Neural cell (in vitro differentiated cells): ENCODE measurements around the gene FBN1. TPM values are rescaled to one million over a fixed set of nuclear protein-coding genes. Genes with fewer than 3 reads are reported as not detected.

ENCODE experiments used
- H2AFZ ChIP-seq: fragments of 200-600, 300-800 bp; sonication (generic), shearing (Covaris generic); 2 replicates; pipeline ENCODE4 v1.6.0; 2014; ENCODE audit warnings: low read depth, mild to moderate bottlenecking, antibody characterized with exemption, low read length, moderate library complexity
- H3F3A ChIP-seq: fragments of 200-600 bp; shearing (Covaris generic); 2 replicates; pipeline ENCODE4 v1.6.1; 2016; ENCODE audit warnings: mild to moderate bottlenecking, moderate library complexity, mixed read lengths, antibody characterized with exemption, low read length; ENCODE audit not compliant: insufficient read depth, poor library complexity, severe bottlenecking
- H3K27ac ChIP-seq: fragments of 200-600, 300-800 bp; sonication (generic), shearing (Covaris generic); 2 replicates; pipeline ENCODE4 v1.5.1; 2014; ENCODE audit warnings: mild to moderate bottlenecking, low read length, moderate library complexity
- H3K27me3 ChIP-seq: fragments of 300-800, 200-600 bp; sonication (generic), shearing (Covaris generic); 2 replicates; pipeline ENCODE4 v1.6.0; 2014; ENCODE audit warnings: mild to moderate bottlenecking, low read depth, low read length, moderate library complexity; ENCODE audit not compliant: insufficient read depth
- H3K36me3 ChIP-seq: fragments of 300-800, 200-600 bp; sonication (generic), shearing (Covaris generic); 2 replicates; pipeline ENCODE4 v1.5.1; 2014; ENCODE audit warnings: mild to moderate bottlenecking, antibody characterized with exemption, low read length, moderate library complexity; ENCODE audit not compliant: insufficient read depth
- H3K4me2 ChIP-seq: fragments of 300-800, 200-600 bp; sonication (generic), shearing (Covaris generic); 2 replicates; pipeline ENCODE4 v1.6.0; 2014; ENCODE audit warnings: mild to moderate bottlenecking, low read length
- H3K4me3 ChIP-seq: fragments of 300-800, 200-600 bp; sonication (generic), shearing (Covaris generic); 2 replicates; pipeline ENCODE4 v1.5.1; 2014; ENCODE audit warnings: mild to moderate bottlenecking, low read length, moderate library complexity
- H3K79me2 ChIP-seq: fragments of 200-600 bp; shearing (Covaris generic); replicated peaks from 2 replicates; pipeline ENCODE4 v1.6.0; 2014; ENCODE audit warnings: mild to moderate bottlenecking, low read length, moderate library complexity; ENCODE audit not compliant: insufficient read depth
- H3K9ac ChIP-seq: fragments of 300-800, 200-600 bp; sonication (generic), shearing (Covaris generic); 2 replicates; pipeline ENCODE4 v1.6.1; 2016; ENCODE audit warnings: mild to moderate bottlenecking, low read length, mixed read lengths
- H3K9me2 ChIP-seq: fragments of 200-600 bp; shearing (Covaris generic); 2 replicates; pipeline ENCODE4 v1.6.1; 2016; ENCODE audit warnings: mild to moderate bottlenecking, low read length, mixed read lengths; ENCODE audit not compliant: insufficient read depth
- H3K9me3 ChIP-seq: fragments of 200-600, 300-800 bp; sonication (generic), shearing (Covaris generic); 2 replicates; pipeline ENCODE4 v1.6.1; 2016; ENCODE audit warnings: mild to moderate bottlenecking, mixed run types, low read length, moderate library complexity, mixed read lengths
- H4K20me1 ChIP-seq: fragments of 200-600 bp; shearing (Covaris generic); 2 replicates; pipeline ENCODE4 v1.6.1; 2016; ENCODE audit warnings: mild to moderate bottlenecking, mixed run types; ENCODE audit not compliant: insufficient read depth
- EP300 ChIP-seq: fragments of 450-650 bp; conservative IDR thresholded peaks from 2 replicates; pipeline ENCODE4 v1.6.1; 2014; ENCODE audit warnings: antibody characterized with exemption, mild to moderate bottlenecking, moderate library complexity; ENCODE audit not compliant: poor library complexity, severe bottlenecking
- MXI1 ChIP-seq: fragments of 450-650 bp; conservative IDR thresholded peaks from 2 replicates; pipeline ENCODE4 v1.6.1; 2014; ENCODE audit warnings: antibody characterized with exemption, mild to moderate bottlenecking; ENCODE audit not compliant: poor library complexity, severe bottlenecking
- POLR2AphosphoS5 ChIP-seq: IDR thresholded peaks from 2 replicates; pipeline ENCODE4 v1.6.1; 2012
- RAD21 ChIP-seq: fragments of 450-650 bp; conservative IDR thresholded peaks from 2 replicates; pipeline ENCODE4 v1.6.1; 2014; ENCODE audit warnings: antibody characterized with exemption, mild to moderate bottlenecking, moderate library complexity
- SMC3 ChIP-seq: fragments of 450-650 bp; conservative IDR thresholded peaks from 2 replicates; pipeline ENCODE4 v1.6.1; 2014; ENCODE audit warnings: antibody characterized with exemption, mild to moderate bottlenecking, moderate library complexity; ENCODE audit not compliant: poor library complexity
- TAF1 ChIP-seq: IDR thresholded peaks from 2 replicates; pipeline ENCODE4 v1.6.1; 2012; ENCODE audit warnings: low read depth
- polyA plus RNA-seq: library from polyadenylated mRNA; depleted of rRNA; stranded (reverse); fragments of >200 nt; gene quantifications from 2 replicates; pipeline ENCODE4 v1.2.3, GENCODE V29; 2014
- TF ChIP-seq, protein P1 (sequence below): IDR thresholded peaks from 2 replicates; pipeline ENCODE4 v1.6.1; 2012; ENCODE audit warnings: borderline replicate concordance
- TF ChIP-seq, protein P2 (sequence below): fragments of 450-650 bp; IDR thresholded peaks from 2 replicates; pipeline ENCODE4 v1.5.1; 2014; ENCODE audit warnings: antibody characterized with exemption, mild to moderate bottlenecking, moderate library complexity; ENCODE audit not compliant: poor library complexity, severe bottlenecking

The FBN1 gene
- polyA plus RNA-seq, 1 donor from 2014 or later: 22.0 TPM

- H3K4me2 ChIP-seq: no peak overlapping the region
- H2AFZ ChIP-seq: no peak overlapping the region
- no peak overlapping the region for H3K27ac ChIP-seq
- no peak overlapping the region for H3K9ac ChIP-seq
- no peaks in the 10 kb centered on the region for H3K27me3 ChIP-seq
- H3K9me3 ChIP-seq: no peaks in the 10 kb centered on the region
- H4K20me1 ChIP-seq: no peaks in the 10 kb centered on the region
- H3K4me3 ChIP-seq: no peak overlapping the region
- TF ChIP-seq POLR2AphosphoS5: no peak
- TF ChIP-seq TAF1: no peak
- no peaks in the 10 kb centered on the region for H3K9me2 ChIP-seq
- H3K79me2 ChIP-seq: no peaks in the 10 kb centered on the region
- no peaks in the 10 kb centered on the region for H3F3A ChIP-seq
- no peaks in the 10 kb centered on the region for H3K36me3 ChIP-seq
Observed at GRCh38 chr15:48414015-48414414, 231.5 kb downstream of the FBN1 start.

- H2AFZ ChIP-seq: no peak overlapping the region
- no peak overlapping the region for H3K4me3 ChIP-seq
- no peak overlapping the region for H3K9ac ChIP-seq
- H3K9me3 ChIP-seq: no peaks in the 10 kb centered on the region
- H4K20me1 ChIP-seq: no peaks in the 10 kb centered on the region
- H3K27ac ChIP-seq: no peak overlapping the region
- H3K4me2 ChIP-seq: no peak overlapping the region
- no peaks in the 10 kb centered on the region for H3K79me2 ChIP-seq
- H3K27me3 ChIP-seq: no peaks in the 10 kb centered on the region
- TF ChIP-seq, protein P1, sequence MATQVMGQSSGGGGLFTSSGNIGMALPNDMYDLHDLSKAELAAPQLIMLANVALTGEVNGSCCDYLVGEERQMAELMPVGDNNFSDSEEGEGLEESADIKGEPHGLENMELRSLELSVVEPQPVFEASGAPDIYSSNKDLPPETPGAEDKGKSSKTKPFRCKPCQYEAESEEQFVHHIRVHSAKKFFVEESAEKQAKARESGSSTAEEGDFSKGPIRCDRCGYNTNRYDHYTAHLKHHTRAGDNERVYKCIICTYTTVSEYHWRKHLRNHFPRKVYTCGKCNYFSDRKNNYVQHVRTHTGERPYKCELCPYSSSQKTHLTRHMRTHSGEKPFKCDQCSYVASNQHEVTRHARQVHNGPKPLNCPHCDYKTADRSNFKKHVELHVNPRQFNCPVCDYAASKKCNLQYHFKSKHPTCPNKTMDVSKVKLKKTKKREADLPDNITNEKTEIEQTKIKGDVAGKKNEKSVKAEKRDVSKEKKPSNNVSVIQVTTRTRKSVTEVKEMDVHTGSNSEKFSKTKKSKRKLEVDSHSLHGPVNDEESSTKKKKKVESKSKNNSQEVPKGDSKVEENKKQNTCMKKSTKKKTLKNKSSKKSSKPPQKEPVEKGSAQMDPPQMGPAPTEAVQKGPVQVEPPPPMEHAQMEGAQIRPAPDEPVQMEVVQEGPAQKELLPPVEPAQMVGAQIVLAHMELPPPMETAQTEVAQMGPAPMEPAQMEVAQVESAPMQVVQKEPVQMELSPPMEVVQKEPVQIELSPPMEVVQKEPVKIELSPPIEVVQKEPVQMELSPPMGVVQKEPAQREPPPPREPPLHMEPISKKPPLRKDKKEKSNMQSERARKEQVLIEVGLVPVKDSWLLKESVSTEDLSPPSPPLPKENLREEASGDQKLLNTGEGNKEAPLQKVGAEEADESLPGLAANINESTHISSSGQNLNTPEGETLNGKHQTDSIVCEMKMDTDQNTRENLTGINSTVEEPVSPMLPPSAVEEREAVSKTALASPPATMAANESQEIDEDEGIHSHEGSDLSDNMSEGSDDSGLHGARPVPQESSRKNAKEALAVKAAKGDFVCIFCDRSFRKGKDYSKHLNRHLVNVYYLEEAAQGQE: no peak
- TF ChIP-seq, protein P2, sequence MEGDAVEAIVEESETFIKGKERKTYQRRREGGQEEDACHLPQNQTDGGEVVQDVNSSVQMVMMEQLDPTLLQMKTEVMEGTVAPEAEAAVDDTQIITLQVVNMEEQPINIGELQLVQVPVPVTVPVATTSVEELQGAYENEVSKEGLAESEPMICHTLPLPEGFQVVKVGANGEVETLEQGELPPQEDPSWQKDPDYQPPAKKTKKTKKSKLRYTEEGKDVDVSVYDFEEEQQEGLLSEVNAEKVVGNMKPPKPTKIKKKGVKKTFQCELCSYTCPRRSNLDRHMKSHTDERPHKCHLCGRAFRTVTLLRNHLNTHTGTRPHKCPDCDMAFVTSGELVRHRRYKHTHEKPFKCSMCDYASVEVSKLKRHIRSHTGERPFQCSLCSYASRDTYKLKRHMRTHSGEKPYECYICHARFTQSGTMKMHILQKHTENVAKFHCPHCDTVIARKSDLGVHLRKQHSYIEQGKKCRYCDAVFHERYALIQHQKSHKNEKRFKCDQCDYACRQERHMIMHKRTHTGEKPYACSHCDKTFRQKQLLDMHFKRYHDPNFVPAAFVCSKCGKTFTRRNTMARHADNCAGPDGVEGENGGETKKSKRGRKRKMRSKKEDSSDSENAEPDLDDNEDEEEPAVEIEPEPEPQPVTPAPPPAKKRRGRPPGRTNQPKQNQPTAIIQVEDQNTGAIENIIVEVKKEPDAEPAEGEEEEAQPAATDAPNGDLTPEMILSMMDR: no peak
- TF ChIP-seq TAF1 (no peak), RAD21 (no peak), EP300 (no peak), POLR2AphosphoS5 (no peak), MXI1 (no peak), SMC3 (no peak)
- H3K9me2 ChIP-seq: no peaks in the 10 kb centered on the region
- no peaks in the 10 kb centered on the region for H3F3A ChIP-seq
- no peaks in the 10 kb centered on the region for H3K36me3 ChIP-seq
Observed at GRCh38 chr15:48413304-48413703, 232.2 kb downstream of the FBN1 start.

DNA sequence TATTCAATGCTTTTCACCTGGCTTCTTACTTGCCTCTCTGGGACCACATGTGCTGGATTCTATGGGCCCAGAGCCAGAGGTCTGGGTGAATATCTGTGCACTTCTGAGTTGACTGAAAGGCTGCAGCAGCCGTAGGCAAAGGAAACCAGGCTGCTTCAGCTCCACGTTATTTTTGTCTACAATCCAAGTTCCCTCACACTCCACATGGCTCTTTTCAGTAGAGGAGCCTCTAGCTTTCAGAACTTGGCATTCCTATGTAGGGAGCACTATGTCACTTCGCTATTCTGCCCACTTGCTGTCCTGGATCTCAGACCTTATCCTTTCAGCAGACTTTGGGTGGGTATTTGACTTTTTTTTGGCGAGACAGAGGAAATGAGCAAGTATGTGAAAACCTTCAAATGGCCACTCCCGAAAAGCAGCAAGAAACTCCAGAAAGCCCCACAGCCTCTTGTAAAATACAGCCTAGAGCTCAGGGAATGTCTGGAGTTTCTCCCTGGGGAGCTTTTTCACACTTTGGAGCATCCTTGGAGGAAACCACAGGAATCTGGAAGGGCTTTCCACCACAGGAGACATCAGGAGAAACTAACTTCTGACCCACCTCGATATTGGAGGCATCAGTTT lies 233.4 kb downstream of the FBN1 start:
- Histone ChIP-seq H3K9me3 (no peaks in the 10 kb centered on the region), H3K27ac (no peak overlapping the region), H3K4me3 (no peak overlapping the region), H2AFZ (no peak overlapping the region), H3K36me3 (no peaks in the 10 kb centered on the region), H3K79me2 (no peaks in the 10 kb centered on the region), H3K27me3 (no peaks in the 10 kb centered on the region), H3K9me2 (no peaks in the 10 kb centered on the region), H3K4me2 (no peak overlapping the region), H3K9ac (no peak overlapping the region), H4K20me1 (no peaks in the 10 kb centered on the region), H3F3A (no peaks in the 10 kb centered on the region)
- TF ChIP-seq, protein P1: no peak
- no peak for TF ChIP-seq RAD21
- no peak for TF ChIP-seq TAF1
- no peak for TF ChIP-seq SMC3
- TF ChIP-seq, protein P2: no peak
